ENCODE data around the gene SMAD1. TPM values are rescaled to one million over a fixed set of nuclear protein-coding genes. Genes with fewer than 3 reads are reported as not detected.

The SMAD1 gene
- polyA plus RNA-seq, 1 of the 3 experiments (the other 2 are of a cell fraction), result 46.0 TPM

DNA sequence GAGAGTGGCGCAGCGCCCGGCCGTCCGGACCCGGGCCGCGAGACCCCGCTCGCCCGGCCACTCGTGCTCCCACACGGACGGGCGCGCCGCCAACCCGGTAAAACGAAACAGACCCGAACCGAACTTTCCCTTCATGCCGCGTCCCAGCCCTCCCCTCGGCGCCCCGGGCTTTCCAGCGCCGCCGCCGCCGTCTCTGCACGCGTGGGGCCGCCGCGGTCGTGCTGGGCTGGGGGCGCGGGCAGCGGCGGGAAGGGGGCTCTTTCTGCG is 222 bp downstream of the SMAD1 start:
- peaks cover 22% of the 10 kb centered on the region; the same call in 1 of the 2 replicates for H4K20me1 ChIP-seq (ENCODE audit: insufficient read depth)
- H3K27me3 ChIP-seq (ENCODE audit: insufficient read depth), result no peaks in the 10 kb centered on the region
- H3K9me3 ChIP-seq, result no peaks in the 10 kb centered on the region
- H3K4me3 ChIP-seq (ENCODE audit: low read depth in 2 of 2, low read length in 1 of 2), result peak overlapping the region; percentile 75 to 91
- H3K36me3 ChIP-seq (replicated peaks in 1 of 2; ENCODE audit: control insufficient read depth in 1 of 2, insufficient read depth in 2 of 2, low read length in 1 of 2), result no peaks in the 10 kb centered on the region
- peak overlapping the region; percentile 78 to 85 for H3K27ac ChIP-seq (ENCODE audit: low read depth in 2 of 2, low read length in 1 of 2)
- ChIA-PET CTCF (interaction anchor here (3.7 kb wide), 1 partner anchor 75 kb away, joined by 21 read pairs; no protein-coding TSS in a partner anchor), POLR2A (interaction anchor here (0.6 to 0.7 kb wide), 2 partner anchors 42 to 72 kb away, joined by 4 read pairs; no protein-coding TSS in a partner anchor)
- TF ChIP-seq, protein P1, sequence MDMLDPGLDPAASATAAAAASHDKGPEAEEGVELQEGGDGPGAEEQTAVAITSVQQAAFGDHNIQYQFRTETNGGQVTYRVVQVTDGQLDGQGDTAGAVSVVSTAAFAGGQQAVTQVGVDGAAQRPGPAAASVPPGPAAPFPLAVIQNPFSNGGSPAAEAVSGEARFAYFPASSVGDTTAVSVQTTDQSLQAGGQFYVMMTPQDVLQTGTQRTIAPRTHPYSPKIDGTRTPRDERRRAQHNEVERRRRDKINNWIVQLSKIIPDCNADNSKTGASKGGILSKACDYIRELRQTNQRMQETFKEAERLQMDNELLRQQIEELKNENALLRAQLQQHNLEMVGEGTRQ (IDR thresholded peaks at IDR 0.05; ENCODE audit: borderline replicate concordance, low read depth, low read length), result no peak
- TF ChIP-seq, protein P2, sequence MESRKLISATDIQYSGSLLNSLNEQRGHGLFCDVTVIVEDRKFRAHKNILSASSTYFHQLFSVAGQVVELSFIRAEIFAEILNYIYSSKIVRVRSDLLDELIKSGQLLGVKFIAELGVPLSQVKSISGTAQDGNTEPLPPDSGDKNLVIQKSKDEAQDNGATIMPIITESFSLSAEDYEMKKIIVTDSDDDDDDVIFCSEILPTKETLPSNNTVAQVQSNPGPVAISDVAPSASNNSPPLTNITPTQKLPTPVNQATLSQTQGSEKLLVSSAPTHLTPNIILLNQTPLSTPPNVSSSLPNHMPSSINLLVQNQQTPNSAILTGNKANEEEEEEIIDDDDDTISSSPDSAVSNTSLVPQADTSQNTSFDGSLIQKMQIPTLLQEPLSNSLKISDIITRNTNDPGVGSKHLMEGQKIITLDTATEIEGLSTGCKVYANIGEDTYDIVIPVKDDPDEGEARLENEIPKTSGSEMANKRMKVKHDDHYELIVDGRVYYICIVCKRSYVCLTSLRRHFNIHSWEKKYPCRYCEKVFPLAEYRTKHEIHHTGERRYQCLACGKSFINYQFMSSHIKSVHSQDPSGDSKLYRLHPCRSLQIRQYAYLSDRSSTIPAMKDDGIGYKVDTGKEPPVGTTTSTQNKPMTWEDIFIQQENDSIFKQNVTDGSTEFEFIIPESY (IDR thresholded peaks at IDR 0.05; ENCODE audit: borderline replicate concordance, low read depth), result no peak
- TF ChIP-seq CTCF (IDR thresholded peaks at IDR 0.05) (no peak), YY1 (IDR thresholded peaks at IDR 0.05; ENCODE audit: low read depth) (no peak), JUND (IDR thresholded peaks at IDR 0.05) (no peak), GATA2 (CRISPR knock-in tag; IDR thresholded peaks at IDR 0.05) (no peak), RAD21 (IDR thresholded peaks at IDR 0.05; ENCODE audit: low read length) (no peak), USF1 (IDR thresholded peaks at IDR 0.05; ENCODE audit: borderline replicate concordance, low read depth) (no peak), RCOR1 (IDR thresholded peaks at IDR 0.05; ENCODE audit: low read length) (no peak), CHD2 (IDR thresholded peaks at IDR 0.05; ENCODE audit: low read length, partially characterized antibody) (no peak)
- peaks cover 6 to 9% of the 10 kb centered on the region in 2 experiments; a peak in 3 of 4 replicates for H3K4me1 ChIP-seq (ENCODE audit: control insufficient read depth in 1 of 2, insufficient read depth in 2 of 2, low read depth in 1 of 2, low read length in 1 of 2)
- no peaks in the 10 kb centered on the region for H3K9me2 ChIP-seq
- peak overlapping the region; percentile 88; the same call in 1 of the 2 replicates for H2AFZ ChIP-seq (ENCODE audit: low read depth)
- H3K79me2 ChIP-seq (ENCODE audit: insufficient read depth), result peaks cover 46% of the 10 kb centered on the region
- peak overlapping the region; percentile 89; the same call in 1 of the 2 replicates for H3K4me2 ChIP-seq
- DNase-seq, result no peak
- no CpG with 5 or more reads among the region's 42 CpGs for WGBS (ENCODE audit: low lambda C conversion rate)
- no peaks in the 10 kb centered on the region for H3F3A ChIP-seq (replicated peaks; ENCODE audit: insufficient read depth)
- peak overlapping the region; percentile 96 for H3K9ac ChIP-seq

All from SK-N-SH (cell line).